Sigmoid colon (tissue), 7 donors: ENCODE measurements around the gene VWA2. TPM values are rescaled to one million over a fixed set of nuclear protein-coding genes. Genes with fewer than 3 reads are reported as not detected.

ENCODE experiments used
- DNase-seq: peaks from one replicate; pipeline ENCODE4 v3.0.0-alpha.2; 2019
- H3K27ac ChIP-seq, 4 donors: fragments of 200-600 bp; sonication (generic); one replicate each; pipeline ENCODE4 v1.5.1; 2016 to 2019; ENCODE audit warnings: mild to moderate bottlenecking in 1 of 4
- H3K27me3 ChIP-seq, 3 donors: fragments of 200-600 bp; sonication (generic); one replicate each; pipeline ENCODE4 v1.5.1; 2019; ENCODE audit warnings: mild to moderate bottlenecking in 1 of 3
- H3K36me3 ChIP-seq, 4 donors: fragments of 200-600 bp; sonication (generic); one replicate each; pipeline ENCODE4 v1.5.1; 2016 to 2019
- H3K4me1 ChIP-seq, 4 donors: fragments of 200-600 bp; sonication (generic); one replicate each; pipeline ENCODE4 v1.5.1; 2017 to 2019
- H3K4me3 ChIP-seq, 4 donors: fragments of 200-600 bp; sonication (generic); one replicate each; pipeline ENCODE4 v1.5.1; 2017 to 2019; ENCODE audit warnings: mild to moderate bottlenecking in 2 of 4, moderate library complexity in 1 of 4
- H3K9me3 ChIP-seq, 4 donors: fragments of 200-600 bp in 3 of 4; sonication (generic) in 3 of 4; one replicate each; pipeline versions ENCODE4 v1.5.1 to v1.6.1; 2013 to 2019
- EP300 ChIP-seq, 4 donors: sonication (generic); formaldehyde crosslinking; IDR thresholded peaks; one replicate each; pipeline ENCODE4 v1.6.1; 2017; ENCODE audit warnings: antibody characterized with exemption in 4 of 4
- POLR2A ChIP-seq, 2 donors: fragments of 450-650 bp; IDR thresholded peaks; one replicate each; pipeline ENCODE4 v1.6.1; 2016; ENCODE audit warnings: antibody characterized with exemption in 2 of 2, mild to moderate bottlenecking in 2 of 2, moderate library complexity in 2 of 2
- POLR2AphosphoS5 ChIP-seq, 4 donors: sonication (generic); formaldehyde crosslinking; IDR thresholded peaks; one replicate each; pipeline ENCODE4 v1.6.1; 2017; ENCODE audit warnings: antibody characterized with exemption in 4 of 4
- WGBS, 2 donors: extraction: QIAGEN DNeasy Blood & Tissue Kit; methylation state at CpG; one replicate each; pipeline ENCODE4 v1.1.7; 2013; 5-methylcytosine and 5-hydroxymethylcytosine counted together
- intact Hi-C: fragments of 100-400 bp; cut with DNase I; formaldehyde crosslinking; loops from one replicate; pipeline ENCODE4 v1.15.1; 2023
- polyA plus RNA-seq, 3 donors: library from polyadenylated mRNA; stranded (reverse); fragments of 200-250 nt; gene quantifications; one replicate each; pipeline ENCODE4 v1.2.3, GENCODE V29; 2013
- total RNA-seq, 4 donors: library from RNA; depleted of rRNA; stranded (reverse); fragments of >200 nt; gene quantifications; one replicate each; pipeline ENCODE4 v1.1.0, GENCODE V29; 2016
- TF ChIP-seq, protein P1 (sequence below), 4 experiments: fragments of 450-650 bp in 3 of 4; fragments of 200-600 bp in 1 of 4; IDR thresholded peaks; one replicate each; pipeline ENCODE4 v1.5.1; 2016 to 2019; ENCODE audit warnings: antibody characterized with exemption in 4 of 4, mild to moderate bottlenecking in 3 of 4, moderate library complexity in 2 of 4
- donor health status: healthy with polysubstance abuse.
- donor health status: Bipolar disorder and iron deficiency.
- donor health status: healthy.

Gene VWA2
- total and polyA plus RNA-seq, 7 donors: 0.23 to 1.3 (median 0.46) TPM; not detected in 3

DNA sequence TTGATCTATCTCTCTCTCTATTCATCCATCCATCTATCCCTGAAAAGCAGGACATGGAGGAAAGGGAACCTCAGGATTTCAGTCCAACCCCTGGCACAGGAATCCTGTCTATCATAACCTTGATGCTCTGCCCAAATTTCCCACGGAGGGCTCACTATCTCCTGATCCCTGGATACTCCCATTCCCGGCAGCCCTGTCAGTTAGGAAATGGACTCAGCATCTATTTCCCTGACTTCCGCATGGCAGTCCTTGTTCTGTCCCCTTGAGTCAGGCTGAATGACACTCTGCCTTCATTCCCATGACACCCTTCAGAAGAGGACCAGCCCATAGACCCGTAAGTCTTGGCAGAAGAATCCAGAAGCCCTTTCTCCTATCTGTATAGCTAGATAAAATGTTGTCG lies 77.7 kb downstream of the VWA2 start:
- H3K27ac ChIP-seq: no peak overlapping the region
- H3K4me3 ChIP-seq: no peak overlapping the region
- H3K4me1 ChIP-seq: no peaks in the 10 kb centered on the region
- H3K9me3 ChIP-seq: no peaks in the 10 kb centered on the region
- H3K27me3 ChIP-seq: no peaks in the 10 kb centered on the region
- intact Hi-C loops: no loop called here
- 87 to 92% methylated on average over 5 of the region's 5 CpGs for WGBS, 2 donors
- no peaks in the 10 kb centered on the region for H3K36me3 ChIP-seq
- peak; percentile 18 for DNase-seq
- TF ChIP-seq POLR2A (IDR thresholded peaks at IDR 0.05): no peak
- TF ChIP-seq POLR2AphosphoS5 (IDR thresholded peaks at IDR 0.05): no peak
- TF ChIP-seq, protein P1, sequence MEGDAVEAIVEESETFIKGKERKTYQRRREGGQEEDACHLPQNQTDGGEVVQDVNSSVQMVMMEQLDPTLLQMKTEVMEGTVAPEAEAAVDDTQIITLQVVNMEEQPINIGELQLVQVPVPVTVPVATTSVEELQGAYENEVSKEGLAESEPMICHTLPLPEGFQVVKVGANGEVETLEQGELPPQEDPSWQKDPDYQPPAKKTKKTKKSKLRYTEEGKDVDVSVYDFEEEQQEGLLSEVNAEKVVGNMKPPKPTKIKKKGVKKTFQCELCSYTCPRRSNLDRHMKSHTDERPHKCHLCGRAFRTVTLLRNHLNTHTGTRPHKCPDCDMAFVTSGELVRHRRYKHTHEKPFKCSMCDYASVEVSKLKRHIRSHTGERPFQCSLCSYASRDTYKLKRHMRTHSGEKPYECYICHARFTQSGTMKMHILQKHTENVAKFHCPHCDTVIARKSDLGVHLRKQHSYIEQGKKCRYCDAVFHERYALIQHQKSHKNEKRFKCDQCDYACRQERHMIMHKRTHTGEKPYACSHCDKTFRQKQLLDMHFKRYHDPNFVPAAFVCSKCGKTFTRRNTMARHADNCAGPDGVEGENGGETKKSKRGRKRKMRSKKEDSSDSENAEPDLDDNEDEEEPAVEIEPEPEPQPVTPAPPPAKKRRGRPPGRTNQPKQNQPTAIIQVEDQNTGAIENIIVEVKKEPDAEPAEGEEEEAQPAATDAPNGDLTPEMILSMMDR (IDR thresholded peaks at IDR 0.05): no peak
- no peak for TF ChIP-seq EP300 (IDR thresholded peaks at IDR 0.05)

DNA sequence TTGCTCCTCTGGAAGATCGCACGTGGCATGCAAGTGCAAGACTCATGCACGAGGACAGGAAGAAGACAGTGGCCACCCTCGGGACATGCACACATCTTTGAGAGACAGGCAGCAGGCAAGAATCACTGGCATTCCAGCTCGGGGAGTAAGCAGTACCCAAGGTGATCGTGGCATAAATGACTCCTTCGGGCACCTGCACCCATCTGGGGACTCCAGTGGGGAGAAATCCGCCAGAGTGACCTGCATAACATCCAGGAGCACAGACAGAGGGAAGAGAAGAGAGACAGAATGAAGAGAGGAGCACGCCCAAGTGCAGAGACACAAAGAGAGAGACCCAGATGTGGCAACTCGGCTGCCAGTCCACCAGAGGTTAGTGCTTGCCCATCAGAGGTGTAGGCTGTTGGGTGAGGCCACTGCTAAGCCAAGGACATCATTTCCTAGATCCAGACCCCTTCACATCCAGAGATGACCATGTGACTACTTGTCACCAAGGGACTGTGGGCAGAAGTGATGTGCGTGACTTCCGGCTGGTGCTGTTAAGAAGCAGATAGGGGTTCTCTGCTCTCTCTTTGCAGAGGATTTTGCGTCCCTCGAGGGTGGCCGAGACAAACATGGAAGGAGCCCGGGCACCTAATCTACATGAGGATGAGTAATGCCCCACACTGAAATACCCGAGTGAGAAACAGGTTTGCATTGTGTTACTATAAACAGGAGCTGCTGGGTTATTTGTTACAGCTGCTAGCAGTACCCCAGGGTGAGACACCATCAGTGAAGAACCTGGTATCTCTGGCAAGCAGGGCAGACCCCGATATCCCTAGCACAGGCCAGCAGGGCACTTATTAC lies 80.6 kb downstream of the VWA2 start:
- DNase-seq: peak; percentile 35
- intact Hi-C loops: no loop called here
- Histone ChIP-seq H3K4me1 (no peaks in the 10 kb centered on the region), H3K36me3 (no peaks in the 10 kb centered on the region), H3K27ac (no peak overlapping the region), H3K4me3 (no peak overlapping the region), H3K9me3 (no peaks in the 10 kb centered on the region), H3K27me3 (no peaks in the 10 kb centered on the region)
- TF ChIP-seq, protein P1 (IDR thresholded peaks at IDR 0.05): no peak
- TF ChIP-seq EP300 (IDR thresholded peaks at IDR 0.05) (no peak), POLR2AphosphoS5 (IDR thresholded peaks at IDR 0.05) (no peak), POLR2A (IDR thresholded peaks at IDR 0.05) (no peak)
- 93% methylated on average over 18 of the region's 18 CpGs for WGBS, 2 donors

DNA sequence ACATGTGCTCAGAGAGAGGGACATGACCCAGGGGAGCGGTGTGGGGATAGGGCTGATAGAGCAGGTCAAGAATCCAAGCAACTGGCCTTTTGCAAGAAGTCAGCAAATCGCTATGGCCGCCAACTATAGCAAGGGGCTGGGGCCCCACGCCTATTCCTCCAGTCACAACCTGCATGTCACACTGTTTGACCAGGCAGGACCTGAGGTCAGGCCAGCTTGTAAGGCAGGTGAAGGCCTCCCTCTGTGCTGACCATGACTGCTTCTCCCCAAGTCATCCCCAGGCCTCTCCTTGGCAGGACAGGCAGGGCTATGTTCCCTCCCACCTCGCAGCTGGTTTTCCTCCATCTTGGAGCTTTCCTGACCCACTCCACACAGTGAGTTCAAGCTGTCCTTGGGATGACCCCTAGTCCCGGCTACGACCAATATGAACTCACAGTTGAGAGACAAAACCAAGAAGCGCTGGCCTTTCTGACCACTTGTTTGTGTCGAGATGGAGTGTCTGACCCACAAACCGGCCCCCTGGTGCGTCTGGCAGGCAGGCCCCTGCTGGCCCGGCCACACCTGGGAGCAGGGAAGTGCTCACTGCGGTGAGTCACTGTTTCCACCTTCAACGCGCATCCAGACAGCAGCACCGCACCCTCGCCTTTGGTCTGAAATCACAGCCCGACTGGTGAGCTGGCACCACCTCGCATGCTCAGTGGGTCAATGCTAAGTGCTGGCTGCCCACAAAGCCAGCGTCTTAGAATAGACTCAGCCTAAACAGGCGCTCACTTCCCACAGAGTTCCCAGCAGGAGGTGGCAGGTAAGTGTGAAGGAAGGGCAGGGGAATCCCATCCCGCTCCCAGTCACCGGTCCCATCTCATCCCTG lies 81.4 kb downstream of the VWA2 start:
- TF ChIP-seq, protein P1 (IDR thresholded peaks at IDR 0.05): no peak
- no peak for TF ChIP-seq EP300 (IDR thresholded peaks at IDR 0.05)
- TF ChIP-seq POLR2A (IDR thresholded peaks at IDR 0.05): no peak
- no peak for TF ChIP-seq POLR2AphosphoS5 (IDR thresholded peaks at IDR 0.05)

DNA sequence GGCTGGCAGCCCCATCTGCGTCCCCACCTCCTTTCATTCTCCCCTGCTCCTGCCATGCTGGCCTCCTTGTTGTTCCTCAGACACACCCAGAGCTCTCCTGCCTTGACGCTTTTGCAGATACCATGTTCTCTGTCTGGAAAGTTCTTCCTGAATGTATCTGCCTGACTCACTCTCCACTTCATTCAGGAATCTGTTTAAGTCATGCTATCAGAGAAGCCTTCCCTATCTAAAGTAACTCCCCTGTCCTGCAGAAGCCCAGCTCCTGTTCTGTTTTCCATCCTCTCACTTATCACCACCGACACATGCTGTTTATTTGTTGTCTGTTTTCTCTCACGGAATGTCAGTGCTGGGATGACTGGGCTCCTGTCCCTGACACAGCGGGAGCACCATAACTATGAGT lies 83.3 kb downstream of the VWA2 start:
- TF ChIP-seq POLR2A (IDR thresholded peaks at IDR 0.05): no peak
- TF ChIP-seq EP300 (IDR thresholded peaks at IDR 0.05): no peak
- no peak for TF ChIP-seq POLR2AphosphoS5 (IDR thresholded peaks at IDR 0.05)
- TF ChIP-seq, protein P1 (IDR thresholded peaks at IDR 0.05): no peak
- no peak for DNase-seq
- intact Hi-C loops: no loop called here
- H3K4me3 ChIP-seq: no peak overlapping the region
- 91 to 94% methylated on average over 5 of the region's 5 CpGs for WGBS, 2 donors
- no peak overlapping the region for H3K27ac ChIP-seq
- H3K36me3 ChIP-seq: no peaks in the 10 kb centered on the region
- H3K27me3 ChIP-seq: no peaks in the 10 kb centered on the region
- H3K9me3 ChIP-seq: no peaks in the 10 kb centered on the region
- H3K4me1 ChIP-seq: no peaks in the 10 kb centered on the region

More for the DNA sequence above, 81.4 kb downstream of the VWA2 start:
- 88 to 90% methylated on average over 23 of the region's 23 CpGs for WGBS, 2 donors
- intact Hi-C loops: no loop called here
- no peaks in the 10 kb centered on the region for H3K4me1 ChIP-seq
- H3K27me3 ChIP-seq: no peaks in the 10 kb centered on the region
- H3K9me3 ChIP-seq: no peaks in the 10 kb centered on the region
- no peak overlapping the region for H3K4me3 ChIP-seq
- DNase-seq: no peak
- H3K36me3 ChIP-seq: no peaks in the 10 kb centered on the region
- peak overlapping the region in 1 of 4 donors; percentile 31 for H3K27ac ChIP-seq
